H9 (cell line): Measurements from ENCODE around the gene GRK4. TPM values are rescaled to one million over a fixed set of nuclear protein-coding genes. Genes with fewer than 3 reads are reported as not detected.
A peak's percentile ranks its signal among the peaks of the same experiment; 100 is the strongest.

Experiments used
- DNase-seq: peaks from one replicate; pipeline ENCODE4 v3.0.0-alpha.2; 2017
- H2AFZ ChIP-seq: one replicate; pipeline ENCODE4 v1.6.1; 2013; ENCODE audit warnings: mild to moderate bottlenecking, low read length, control low read depth, moderate library complexity
- H2AK5ac ChIP-seq: 2 replicates; pipeline ENCODE4 v1.6.1; 2013; ENCODE audit warnings: low read length, control low read depth, mixed read lengths; ENCODE audit not compliant: insufficient read length
- H2BK120ac ChIP-seq: one replicate; pipeline ENCODE4 v1.6.1; 2013; ENCODE audit warnings: low read depth, mild to moderate bottlenecking, low read length, control low read depth, inconsistent platforms; ENCODE audit not compliant: poor library complexity, severe bottlenecking
- H2BK12ac ChIP-seq: 2 replicates; pipeline ENCODE4 v1.6.1; 2013; ENCODE audit warnings: low read length, control low read depth, mixed read lengths, low read depth; ENCODE audit not compliant: insufficient read length
- H2BK15ac ChIP-seq: 2 replicates; pipeline ENCODE4 v1.6.1; 2013; ENCODE audit warnings: low read depth, low read length, control low read depth
- H2BK20ac ChIP-seq: one replicate; pipeline ENCODE4 v1.6.1; 2013; ENCODE audit warnings: low read depth, mild to moderate bottlenecking, low read length, control low read depth, inconsistent platforms; ENCODE audit not compliant: poor library complexity, severe bottlenecking
- H2BK5ac ChIP-seq: 2 replicates; pipeline ENCODE4 v1.6.1; 2013; ENCODE audit warnings: low read length, control low read depth, mixed read lengths; ENCODE audit not compliant: insufficient read length
- H3K14ac ChIP-seq: 2 replicates; pipeline ENCODE4 v1.6.1; 2013; ENCODE audit warnings: low read length, control low read depth; ENCODE audit not compliant: insufficient read depth
- H3K18ac ChIP-seq: 2 replicates; pipeline ENCODE4 v1.6.1; 2013; ENCODE audit warnings: low read depth, mild to moderate bottlenecking, mixed read lengths, low read length, control low read depth; ENCODE audit not compliant: insufficient read length
- H3K23ac ChIP-seq: 2 replicates; pipeline ENCODE4 v1.6.1; 2013; ENCODE audit warnings: low read length, control low read depth, mixed read lengths, low read depth; ENCODE audit not compliant: insufficient read length
- H3K23me2 ChIP-seq: 2 replicates; pipeline ENCODE4 v1.6.1; 2013; ENCODE audit warnings: low read depth, mild to moderate bottlenecking, mixed read lengths, low read length, control low read depth; ENCODE audit not compliant: insufficient read length, poor library complexity, severe bottlenecking
- H3K27ac ChIP-seq: 2 replicates; pipeline ENCODE4 v1.5.1; 2013; ENCODE audit warnings: low read length, control low read depth, mixed read lengths, low read depth; ENCODE audit not compliant: insufficient read length
- H3K27me3 ChIP-seq: 2 replicates; pipeline ENCODE4 v1.6.1; 2013; ENCODE audit warnings: low read length, control low read depth, inconsistent platforms; ENCODE audit not compliant: insufficient read depth
- H3K4ac ChIP-seq: 2 replicates; pipeline ENCODE4 v1.6.1; 2013; ENCODE audit warnings: low read depth, mild to moderate bottlenecking, control low read depth, inconsistent platforms, low read length, moderate library complexity
- H3K4me1 ChIP-seq: 2 replicates; pipeline ENCODE4 v1.6.1; 2013; ENCODE audit warnings: low read length, control low read depth, inconsistent platforms; ENCODE audit not compliant: insufficient read depth
- H3K4me2 ChIP-seq: 2 replicates; pipeline ENCODE4 v1.6.1; 2013; ENCODE audit warnings: low read length, control low read depth, mixed read lengths; ENCODE audit not compliant: insufficient read length, insufficient read depth
- H3K56ac ChIP-seq: 2 replicates; pipeline ENCODE4 v1.6.1; 2013; ENCODE audit warnings: low read depth, mild to moderate bottlenecking, mixed read lengths, low read length, control low read depth; ENCODE audit not compliant: insufficient read length
- H3K79me1 ChIP-seq: 2 replicates; pipeline ENCODE4 v1.6.1; 2013; ENCODE audit warnings: low read depth, mild to moderate bottlenecking, moderate library complexity, low read length, control low read depth, inconsistent platforms; ENCODE audit not compliant: insufficient read depth, poor library complexity, severe bottlenecking
- H3K79me2 ChIP-seq: 2 replicates; pipeline ENCODE4 v1.6.1; 2013; ENCODE audit warnings: low read length, control low read depth, inconsistent platforms; ENCODE audit not compliant: insufficient read depth
- H3K9ac ChIP-seq: 2 replicates; pipeline ENCODE4 v1.6.1; 2013; ENCODE audit warnings: low read length, control low read depth, mixed read lengths; ENCODE audit not compliant: insufficient read length; ENCODE audit errors: extremely low read depth
- H3K9me3 ChIP-seq: one replicate; pipeline ENCODE4 v1.6.1; 2013; ENCODE audit warnings: low read depth, low read length, inconsistent platforms; ENCODE audit not compliant: control insufficient read depth
- H3T11ph ChIP-seq: one replicate; pipeline ENCODE4 v1.6.1; 2013; ENCODE audit warnings: mild to moderate bottlenecking, low read length, control low read depth, inconsistent platforms
- H4K20me1 ChIP-seq: one replicate; pipeline ENCODE4 v1.6.1; 2013; ENCODE audit not compliant: control insufficient read depth, insufficient read length, insufficient read depth
- H4K5ac ChIP-seq: 2 replicates; pipeline ENCODE4 v1.6.1; 2013; ENCODE audit warnings: low read depth, mild to moderate bottlenecking, mixed read lengths, low read length, control low read depth; ENCODE audit not compliant: insufficient read length
- H4K8ac ChIP-seq: replicated peaks from 2 replicates; pipeline ENCODE4 v1.6.1; 2013; ENCODE audit warnings: low read length, control low read depth, mixed read lengths, low read depth; ENCODE audit not compliant: insufficient read length
- H4K91ac ChIP-seq: 2 replicates; pipeline ENCODE4 v1.6.1; 2013; ENCODE audit warnings: low read depth, mild to moderate bottlenecking, moderate library complexity, mixed read lengths, low read length, control low read depth; ENCODE audit not compliant: insufficient read length
- H3K27ac Mint-ChIP-seq, 3 experiments: 2 replicates in 2 of 3; 3 replicates in 1 of 3; pipeline ENCODE4 v1.8.0; 2020 to 2021; ENCODE audit warnings: mixed read lengths in 3 of 3, mild to moderate bottlenecking in 1 of 3, moderate library complexity in 1 of 3
- H3K27me3 Mint-ChIP-seq: 2 replicates; pipeline ENCODE4 v1.8.0; 2021; ENCODE audit warnings: low read depth, mild to moderate bottlenecking, moderate library complexity, mixed read lengths
- H3K36me3 Mint-ChIP-seq, 3 experiments: 2 replicates in 2 of 3; 3 replicates in 1 of 3; pipeline ENCODE4 v1.8.0; 2020 to 2021; ENCODE audit warnings: low read depth in 3 of 3, mixed read lengths in 3 of 3; ENCODE audit not compliant: insufficient read depth in 1 of 3
- H3K4me1 Mint-ChIP-seq, 2 experiments: 2 replicates each; pipeline ENCODE4 v1.8.0; 2020; ENCODE audit warnings: mixed read lengths in 2 of 2
- H3K4me3 Mint-ChIP-seq, 2 experiments: 2 replicates in 1 of 2; 3 replicates in 1 of 2; pipeline ENCODE4 v1.8.0; 2020 to 2021; ENCODE audit warnings: mild to moderate bottlenecking in 2 of 2, mixed read lengths in 2 of 2, moderate library complexity in 1 of 2
- H3K9me3 Mint-ChIP-seq, 2 experiments: 2 replicates in 1 of 2; 3 replicates in 1 of 2; pipeline ENCODE4 v1.8.0; 2020; ENCODE audit warnings: mild to moderate bottlenecking in 2 of 2, mixed read lengths in 2 of 2, moderate library complexity in 1 of 2
- CTCF ChIP-seq: fragments of 200-600 bp; sonication (generic); conservative IDR thresholded peaks from 3 replicates; pipeline ENCODE4 v1.8.0; 2021; ENCODE audit warnings: antibody characterized with exemption, mild to moderate bottlenecking
- WGBS: extraction: QIAGEN DNeasy Blood & Tissue Kit; methylation state at CpG from one replicate; pipeline ENCODE4 v1.1.7; 2013; ENCODE audit warnings: missing lambda C conversion rate, low lambda C conversion rate, mixed read lengths; ENCODE audit not compliant: insufficient read length; ENCODE audit errors: extremely low coverage; 5-methylcytosine and 5-hydroxymethylcytosine counted together
- long read RNA-seq: library from polyadenylated mRNA; unstranded; transcript quantifications from one replicate; pipeline ENCODE4 v2.0.0, GENCODE V29; 2020
- total RNA-seq: library from RNA; stranded (reverse); gene quantifications from 2 replicates; pipeline ENCODE4 v1.2.1, GENCODE V29; 2021

GRK4 gene
- 4.3 and 4.8 TPM in 2 replicates for total RNA-seq
- long read RNA-seq, partial matches to known transcripts, result 0 of 6 reads
- long read RNA-seq, other reads (novel, unspliced or antisense), result 3 of 6 reads

GRCh38 chr4:2963175-2963965 is at the start of gene GRK4, which contains the start of gene NOP14:
Gene GRK4 (plus strand): TSS chr4:2963571. CDS start chr4:2964071, 500 bp downstream.
Gene NOP14 (minus strand): TSS chr4:2963406. CDS start chr4:2963319, 87 bp downstream.
- Histone ChIP-seq H3K4me2 (peak within 1 kb of the TSS; percentile 71), H3K18ac (peak within 1 kb of the TSS; percentile 75), H2BK120ac (no peak within 1 kb of the TSS), H3K4ac (no peak within 1 kb of the TSS), H3K23me2 (no peaks in the 10 kb centered on the region), H3K79me1 (no peaks in the 10 kb centered on the region), H3K56ac (no peak within 1 kb of the TSS), H2BK15ac (no peak within 1 kb of the TSS), H4K8ac (no peak within 1 kb of the TSS), H3K23ac (no peak within 1 kb of the TSS), H4K5ac (no peak within 1 kb of the TSS), H3K14ac (peak within 1 kb of the TSS; percentile 91), H3T11ph (no peak within 1 kb of the TSS), H2AFZ (no peak within 1 kb of the TSS), H4K91ac (no peak within 1 kb of the TSS), H3K27me3 (no peaks in the 10 kb centered on the region), H2BK12ac (no peak within 1 kb of the TSS), H3K79me2 (no peaks in the 10 kb centered on the region), H3K4me1 (no peaks in the 10 kb centered on the region), H2BK20ac (no peak within 1 kb of the TSS), H2AK5ac (no peak within 1 kb of the TSS), H3K9me3 (no peaks in the 10 kb centered on the region), H2BK5ac (no peak within 1 kb of the TSS), H3K9ac (peak within 1 kb of the TSS; percentile 84), H3K27ac (no peak within 1 kb of the TSS), H4K20me1 (peaks cover 2% of the 10 kb centered on the region)
- Mint-ChIP-seq H3K36me3 (peaks cover 13 to 17% (median 13%) of the 10 kb centered on the region in 3 experiments), H3K27me3 (peaks cover 13% of the 10 kb centered on the region), H3K9me3 (no peaks in the 10 kb centered on the region; a peak in 2 of 5 replicates), H3K4me1 (peaks cover 15 to 23% of the 10 kb centered on the region in 2 experiments), H3K27ac (peak within 1 kb of the TSS; percentile 44 to 97 (median 87)), H3K4me3 (peak within 1 kb of the TSS; percentile 91 to 94)
- no peak; the same call in 1 of the 3 replicates for TF ChIP-seq CTCF
- WGBS, result no CpG with 5 or more reads among the region's 105 CpGs
- DNase-seq, result peak; percentile 98
